Measurements from ENCODE around the gene TMEM45A.
"Not testable (repeated sequence)": the region's sequence is repeated elsewhere in the genome, so short reads cannot be mapped to it uniquely, and the experiment has no call there.

Gene TMEM45A

GRCh38 chr3:100486808-100487207, 5.6 kb upstream of the TMEM45A start:
- DNase-seq: no peak

GRCh38 chr3:100489118-100489517, 3.3 kb upstream of the TMEM45A start:
- DNase-seq: no peak

GRCh38 chr3:100496711-100497261, 4.4 kb downstream of the TMEM45A start:
- DNase-seq: no peak

GRCh38 chr3:100499651-100500050, 7.2 kb downstream of the TMEM45A start:
- DNase-seq: no peak

GRCh38 chr3:100500320-100500880, 8.0 kb downstream of the TMEM45A start:
- no peak for DNase-seq

- no peak for DNase-seq
Measured at GRCh38 chr3:100503448-100503847, 11.0 kb downstream of the TMEM45A start.

GRCh38 chr3:100506355-100506754, 13.9 kb downstream of the TMEM45A start:
- DNase-seq: no peak

- not testable (repeated sequence) for DNase-seq
Measured at GRCh38 chr3:100509818-100510217, 17.4 kb downstream of the TMEM45A start.

- no peak for DNase-seq
Measured at GRCh38 chr3:100516232-100516631, 23.8 kb downstream of the TMEM45A start.

DNA sequence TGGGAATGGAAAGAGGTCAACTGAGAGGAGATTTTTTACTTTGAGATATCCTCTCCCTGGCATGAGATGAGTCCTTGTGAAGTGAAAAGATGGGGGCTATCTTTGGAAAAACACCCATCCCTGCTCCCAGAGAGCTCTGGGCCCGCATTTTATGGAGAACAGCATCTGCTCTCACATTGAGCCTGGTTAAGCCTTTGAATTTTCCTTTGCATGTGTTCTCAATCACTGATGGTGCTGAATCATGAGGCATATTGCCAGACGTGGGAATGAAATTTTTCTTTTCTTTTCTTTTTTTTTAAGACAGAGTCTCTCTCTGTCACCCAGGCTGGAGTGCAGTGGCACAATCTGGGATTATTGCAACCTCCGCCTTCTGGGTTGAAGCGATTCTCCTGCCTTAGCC, 24.4 kb downstream of the TMEM45A start:
- DNase-seq: no peak

- DNase-seq: no peak
Measured at GRCh38 chr3:100517276-100517675, 24.9 kb downstream of the TMEM45A start.

- DNase-seq: no peak
Measured at GRCh38 chr3:100518244-100518643, 25.8 kb downstream of the TMEM45A start.

GRCh38 chr3:100518983-100519382, 26.6 kb downstream of the TMEM45A start:
- no peak for DNase-seq

GRCh38 chr3:100521439-100521845, 29.0 kb downstream of the TMEM45A start:
- no peak for DNase-seq

GRCh38 chr3:100522125-100522524, 29.7 kb downstream of the TMEM45A start:
- no peak for DNase-seq

GRCh38 chr3:100523050-100523760, 30.8 kb downstream of the TMEM45A start:
- DNase-seq: no peak

DNA sequence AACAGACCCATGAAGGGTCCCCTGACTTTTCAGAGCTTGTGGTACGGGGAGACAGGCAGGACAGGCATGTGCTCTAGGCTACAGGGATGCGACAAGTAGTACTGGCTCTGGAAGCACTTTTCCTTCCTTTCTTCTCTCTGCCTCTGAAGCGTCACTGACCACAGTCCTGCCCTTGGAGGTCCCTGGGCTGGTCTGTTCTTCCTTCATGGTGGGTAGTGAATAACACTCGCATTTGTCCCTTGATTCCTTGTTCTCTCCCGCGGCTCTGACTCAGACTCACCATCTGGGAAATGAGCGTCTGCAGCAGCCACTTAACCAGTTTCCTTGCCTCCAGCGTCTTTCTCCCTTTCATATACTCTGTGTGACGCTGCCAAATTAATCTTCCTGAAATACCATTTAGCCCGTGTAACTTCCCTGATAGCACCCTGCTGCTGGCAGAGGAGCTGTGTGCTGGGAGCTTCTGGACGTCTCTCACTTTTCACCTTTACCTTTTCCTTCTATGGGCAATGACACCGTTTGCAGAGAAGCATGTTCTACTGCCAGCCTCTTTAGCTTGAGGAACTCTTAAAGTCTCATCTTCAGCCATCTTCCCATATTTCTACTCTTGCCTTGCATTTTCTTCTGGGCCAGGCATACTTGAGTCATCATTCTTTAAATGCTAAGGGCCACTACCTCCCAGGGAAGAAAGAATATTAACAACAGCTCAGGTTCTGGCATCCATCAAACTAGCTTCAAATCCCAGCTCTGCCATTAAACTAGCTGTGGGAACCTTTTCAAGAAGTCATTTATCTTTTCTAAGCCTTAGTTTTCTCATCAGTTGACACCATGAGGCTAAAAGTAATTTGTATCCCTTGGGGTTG, 33.6 kb downstream of the TMEM45A start:
- DNase-seq: no peak

- no peak for DNase-seq
Measured at GRCh38 chr3:100526613-100527346, 34.4 kb downstream of the TMEM45A start.

DNA sequence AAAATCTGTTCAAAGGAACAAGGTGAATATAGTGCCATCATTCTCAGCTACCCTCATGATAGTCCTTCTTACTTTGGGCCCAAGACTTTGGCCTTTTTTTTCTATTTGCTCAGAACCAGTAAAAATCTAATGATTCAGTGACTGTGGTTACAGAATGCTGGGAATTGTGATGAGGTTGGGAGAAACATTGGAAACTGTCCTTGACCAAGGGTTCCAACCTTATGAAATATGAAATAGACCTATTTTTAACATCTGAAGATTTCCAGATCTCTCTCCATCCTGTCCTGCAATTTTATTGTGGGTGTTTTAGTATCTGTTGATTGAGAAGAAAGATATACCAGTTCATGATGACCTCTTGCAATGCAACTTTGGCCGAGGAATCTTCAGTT, 34.9 kb downstream of the TMEM45A start:
- DNase-seq: no peak

DNA sequence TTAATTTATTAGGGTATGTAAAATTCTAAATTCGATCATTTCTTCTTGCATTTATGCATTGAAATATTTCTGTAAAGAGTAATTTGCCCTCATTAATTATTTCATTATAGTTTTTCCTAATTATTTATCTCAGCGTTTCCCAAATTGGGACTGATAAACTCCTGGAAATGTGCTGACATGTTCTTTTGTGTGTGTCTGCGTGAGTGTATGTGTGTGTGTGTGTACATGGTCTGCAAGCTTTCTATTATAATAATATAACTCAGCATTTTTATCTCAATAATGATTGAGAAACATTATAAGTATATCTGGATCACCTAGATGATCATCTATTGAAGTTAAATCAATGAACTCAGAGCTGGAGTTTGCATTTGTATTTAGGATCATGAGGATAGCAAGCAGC, 38.7 kb downstream of the TMEM45A start:
- DNase-seq: no peak

GRCh38 chr3:100532411-100532810, 40.0 kb downstream of the TMEM45A start:
- DNase-seq: no peak

- no peak for DNase-seq
Measured at GRCh38 chr3:100533176-100533575, 40.8 kb downstream of the TMEM45A start.

DNA sequence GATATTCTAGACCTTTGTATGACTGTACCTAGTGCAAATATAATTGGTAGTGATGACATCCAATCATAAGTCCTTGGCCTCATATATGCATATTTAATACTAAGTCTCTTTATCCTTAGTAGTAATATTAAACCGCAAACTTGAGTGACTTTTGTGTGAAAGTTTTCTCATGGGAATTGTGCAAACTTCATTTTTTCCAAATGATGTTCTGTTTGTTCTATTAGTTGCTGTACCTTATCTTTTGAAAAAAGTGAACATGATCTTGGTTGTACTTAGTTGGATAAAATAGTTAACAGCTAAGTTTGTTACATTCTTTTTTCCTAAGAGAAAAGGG, 43.2 kb downstream of the TMEM45A start:
- no peak for DNase-seq
